ENCODE data around the gene SCAP. TPM values are rescaled to one million over a fixed set of nuclear protein-coding genes. Genes with fewer than 3 reads are reported as not detected.
A peak's percentile ranks its signal among the peaks of the same experiment; 100 is the strongest.

Gene SCAP
- total RNA-seq, 6 donors from 2014 or later = 65.7 to 134 (median 81.8) TPM

GRCh38 chr3:47414161-47414564, 61.6 kb downstream of the SCAP start:
- Histone ChIP-seq H3K9me3 (no peaks in the 10 kb centered on the region), H3K4me1 (no peaks in the 10 kb centered on the region), H3K4me3 (no peak overlapping the region), H3K27ac (no peak overlapping the region), H3K36me3 (peaks cover 44 to 92% (median 85%) of the 10 kb centered on the region in 4 donors), H3K27me3 (no peaks in the 10 kb centered on the region)
- DNase-seq (no peak), ATAC-seq (ENCODE audit: low FRiP score in 2 of 2) (no peak)
- WGBS, 2 donors = 79% methylated on average over 2 of the region's 3 CpGs; no CpG with 5 or more reads in 1 of the 2 donors
- TF ChIP-seq EP300 (IDR thresholded peaks at IDR 0.05) (no peak), POLR2A (IDR thresholded peaks at IDR 0.05) (no peak), CTCF (IDR thresholded peaks at IDR 0.05) (no peak), POLR2AphosphoS5 (IDR thresholded peaks at IDR 0.05) (no peak)

GRCh38 chr3:47413751-47414150, 62.0 kb downstream of the SCAP start:
- peak in 1 of 2 donors; percentile 30 for DNase-seq
- Histone ChIP-seq H3K36me3 (peaks cover 45 to 92% (median 85%) of the 10 kb centered on the region in 4 donors), H3K4me3 (no peak overlapping the region), H3K4me1 (no peaks in the 10 kb centered on the region), H3K27me3 (no peaks in the 10 kb centered on the region), H3K27ac (no peak overlapping the region), H3K9me3 (no peaks in the 10 kb centered on the region)
- TF ChIP-seq CTCF (IDR thresholded peaks at IDR 0.05) (no peak), POLR2AphosphoS5 (IDR thresholded peaks at IDR 0.05) (no peak), EP300 (IDR thresholded peaks at IDR 0.05) (no peak), POLR2A (IDR thresholded peaks at IDR 0.05) (no peak)
- 90 to 92% methylated on average over 5 to 7 of the region's 7 CpGs for WGBS, 2 donors
- ATAC-seq (ENCODE audit: low FRiP score in 2 of 2) = no peak

- ATAC-seq (ENCODE audit: low FRiP score in 2 of 2) = no peak
- H3K36me3 ChIP-seq = peaks cover 46 to 92% (median 85%) of the 10 kb centered on the region in 4 donors
- TF ChIP-seq POLR2AphosphoS5 (IDR thresholded peaks at IDR 0.05) = no peak
- TF ChIP-seq CTCF (IDR thresholded peaks at IDR 0.05) = no peak
- no peak for TF ChIP-seq POLR2A (IDR thresholded peaks at IDR 0.05)
- TF ChIP-seq EP300 (IDR thresholded peaks at IDR 0.05) = no peak
- 92 to 94% methylated on average over 8 to 10 of the region's 12 CpGs for WGBS, 2 donors
- no peaks in the 10 kb centered on the region for H3K9me3 ChIP-seq
- no peaks in the 10 kb centered on the region for H3K4me1 ChIP-seq
- no peaks in the 10 kb centered on the region for H3K27me3 ChIP-seq
- DNase-seq = peak in 1 of 2 donors; percentile 63
- H3K27ac ChIP-seq = no peak overlapping the region
- H3K4me3 ChIP-seq = no peak overlapping the region
Measured at GRCh38 chr3:47412842-47413520, 62.8 kb downstream of the SCAP start.

- Histone ChIP-seq H3K27ac (no peak overlapping the region), H3K27me3 (no peaks in the 10 kb centered on the region), H3K9me3 (no peaks in the 10 kb centered on the region), H3K36me3 (peaks cover 48 to 96% (median 90%) of the 10 kb centered on the region in 4 donors), H3K4me1 (no peaks in the 10 kb centered on the region), H3K4me3 (no peak overlapping the region)
- no peak for ATAC-seq (ENCODE audit: low FRiP score in 2 of 2)
- 89 to 100% methylated on average over 3 to 4 of the region's 5 CpGs for WGBS, 2 donors
- DNase-seq = no peak
- TF ChIP-seq EP300 (IDR thresholded peaks at IDR 0.05) (no peak), POLR2AphosphoS5 (IDR thresholded peaks at IDR 0.05) (no peak), CTCF (IDR thresholded peaks at IDR 0.05) (no peak), POLR2A (IDR thresholded peaks at IDR 0.05) (no peak)
Measured at GRCh38 chr3:47412453-47412756, 63.3 kb downstream of the SCAP start.
